H9 (cell line): ENCODE results near the gene HSD17B7. TPM values are rescaled to one million over a fixed set of nuclear protein-coding genes. Genes with fewer than 3 reads are reported as not detected.
A peak's percentile ranks its signal among the peaks of the same experiment; 100 is the strongest.
"Not testable (repeated sequence)": the region's sequence is repeated elsewhere in the genome, so short reads cannot be mapped to it uniquely, and the experiment has no call there.

ENCODE experiments used
- DNase-seq: peaks from one replicate; pipeline ENCODE4 v3.0.0-alpha.2; 2017
- H2AFZ ChIP-seq: one replicate; pipeline ENCODE4 v1.6.1; 2013; ENCODE audit warnings: mild to moderate bottlenecking, low read length, control low read depth, moderate library complexity
- H2AK5ac ChIP-seq: 2 replicates; pipeline ENCODE4 v1.6.1; 2013; ENCODE audit warnings: low read length, control low read depth, mixed read lengths; ENCODE audit not compliant: insufficient read length
- H2BK120ac ChIP-seq: one replicate; pipeline ENCODE4 v1.6.1; 2013; ENCODE audit warnings: low read depth, mild to moderate bottlenecking, low read length, control low read depth, inconsistent platforms; ENCODE audit not compliant: poor library complexity, severe bottlenecking
- H2BK12ac ChIP-seq: 2 replicates; pipeline ENCODE4 v1.6.1; 2013; ENCODE audit warnings: low read length, control low read depth, mixed read lengths, low read depth; ENCODE audit not compliant: insufficient read length
- H2BK15ac ChIP-seq: 2 replicates; pipeline ENCODE4 v1.6.1; 2013; ENCODE audit warnings: low read depth, low read length, control low read depth
- H2BK20ac ChIP-seq: one replicate; pipeline ENCODE4 v1.6.1; 2013; ENCODE audit warnings: low read depth, mild to moderate bottlenecking, low read length, control low read depth, inconsistent platforms; ENCODE audit not compliant: poor library complexity, severe bottlenecking
- H2BK5ac ChIP-seq: 2 replicates; pipeline ENCODE4 v1.6.1; 2013; ENCODE audit warnings: low read length, control low read depth, mixed read lengths; ENCODE audit not compliant: insufficient read length
- H3K14ac ChIP-seq: 2 replicates; pipeline ENCODE4 v1.6.1; 2013; ENCODE audit warnings: low read length, control low read depth; ENCODE audit not compliant: insufficient read depth
- H3K18ac ChIP-seq: 2 replicates; pipeline ENCODE4 v1.6.1; 2013; ENCODE audit warnings: low read depth, mild to moderate bottlenecking, mixed read lengths, low read length, control low read depth; ENCODE audit not compliant: insufficient read length
- H3K23ac ChIP-seq: 2 replicates; pipeline ENCODE4 v1.6.1; 2013; ENCODE audit warnings: low read length, control low read depth, mixed read lengths, low read depth; ENCODE audit not compliant: insufficient read length
- H3K23me2 ChIP-seq: 2 replicates; pipeline ENCODE4 v1.6.1; 2013; ENCODE audit warnings: low read depth, mild to moderate bottlenecking, mixed read lengths, low read length, control low read depth; ENCODE audit not compliant: insufficient read length, poor library complexity, severe bottlenecking
- H3K27ac ChIP-seq: 2 replicates; pipeline ENCODE4 v1.5.1; 2013; ENCODE audit warnings: low read length, control low read depth, mixed read lengths, low read depth; ENCODE audit not compliant: insufficient read length
- H3K27me3 ChIP-seq: 2 replicates; pipeline ENCODE4 v1.6.1; 2013; ENCODE audit warnings: low read length, control low read depth, inconsistent platforms; ENCODE audit not compliant: insufficient read depth
- H3K4ac ChIP-seq: 2 replicates; pipeline ENCODE4 v1.6.1; 2013; ENCODE audit warnings: low read depth, mild to moderate bottlenecking, control low read depth, inconsistent platforms, low read length, moderate library complexity
- H3K4me1 ChIP-seq: 2 replicates; pipeline ENCODE4 v1.6.1; 2013; ENCODE audit warnings: low read length, control low read depth, inconsistent platforms; ENCODE audit not compliant: insufficient read depth
- H3K4me2 ChIP-seq: 2 replicates; pipeline ENCODE4 v1.6.1; 2013; ENCODE audit warnings: low read length, control low read depth, mixed read lengths; ENCODE audit not compliant: insufficient read length, insufficient read depth
- H3K56ac ChIP-seq: 2 replicates; pipeline ENCODE4 v1.6.1; 2013; ENCODE audit warnings: low read depth, mild to moderate bottlenecking, mixed read lengths, low read length, control low read depth; ENCODE audit not compliant: insufficient read length
- H3K79me1 ChIP-seq: 2 replicates; pipeline ENCODE4 v1.6.1; 2013; ENCODE audit warnings: low read depth, mild to moderate bottlenecking, moderate library complexity, low read length, control low read depth, inconsistent platforms; ENCODE audit not compliant: insufficient read depth, poor library complexity, severe bottlenecking
- H3K79me2 ChIP-seq: 2 replicates; pipeline ENCODE4 v1.6.1; 2013; ENCODE audit warnings: low read length, control low read depth, inconsistent platforms; ENCODE audit not compliant: insufficient read depth
- H3K9ac ChIP-seq: 2 replicates; pipeline ENCODE4 v1.6.1; 2013; ENCODE audit warnings: low read length, control low read depth, mixed read lengths; ENCODE audit not compliant: insufficient read length; ENCODE audit errors: extremely low read depth
- H3K9me3 ChIP-seq: one replicate; pipeline ENCODE4 v1.6.1; 2013; ENCODE audit warnings: low read depth, low read length, inconsistent platforms; ENCODE audit not compliant: control insufficient read depth
- H3T11ph ChIP-seq: one replicate; pipeline ENCODE4 v1.6.1; 2013; ENCODE audit warnings: mild to moderate bottlenecking, low read length, control low read depth, inconsistent platforms
- H4K20me1 ChIP-seq: one replicate; pipeline ENCODE4 v1.6.1; 2013; ENCODE audit not compliant: control insufficient read depth, insufficient read length, insufficient read depth
- H4K5ac ChIP-seq: 2 replicates; pipeline ENCODE4 v1.6.1; 2013; ENCODE audit warnings: low read depth, mild to moderate bottlenecking, mixed read lengths, low read length, control low read depth; ENCODE audit not compliant: insufficient read length
- H4K8ac ChIP-seq: replicated peaks from 2 replicates; pipeline ENCODE4 v1.6.1; 2013; ENCODE audit warnings: low read length, control low read depth, mixed read lengths, low read depth; ENCODE audit not compliant: insufficient read length
- H4K91ac ChIP-seq: 2 replicates; pipeline ENCODE4 v1.6.1; 2013; ENCODE audit warnings: low read depth, mild to moderate bottlenecking, moderate library complexity, mixed read lengths, low read length, control low read depth; ENCODE audit not compliant: insufficient read length
- H3K27ac Mint-ChIP-seq, 3 experiments: 2 replicates in 2 of 3; 3 replicates in 1 of 3; pipeline ENCODE4 v1.8.0; 2020 to 2021; ENCODE audit warnings: mixed read lengths in 3 of 3, mild to moderate bottlenecking in 1 of 3, moderate library complexity in 1 of 3
- H3K27me3 Mint-ChIP-seq: 2 replicates; pipeline ENCODE4 v1.8.0; 2021; ENCODE audit warnings: low read depth, mild to moderate bottlenecking, moderate library complexity, mixed read lengths
- H3K36me3 Mint-ChIP-seq, 3 experiments: 2 replicates in 2 of 3; 3 replicates in 1 of 3; pipeline ENCODE4 v1.8.0; 2020 to 2021; ENCODE audit warnings: low read depth in 3 of 3, mixed read lengths in 3 of 3; ENCODE audit not compliant: insufficient read depth in 1 of 3
- H3K4me1 Mint-ChIP-seq, 2 experiments: 2 replicates each; pipeline ENCODE4 v1.8.0; 2020; ENCODE audit warnings: mixed read lengths in 2 of 2
- H3K4me3 Mint-ChIP-seq, 2 experiments: 2 replicates in 1 of 2; 3 replicates in 1 of 2; pipeline ENCODE4 v1.8.0; 2020 to 2021; ENCODE audit warnings: mild to moderate bottlenecking in 2 of 2, mixed read lengths in 2 of 2, moderate library complexity in 1 of 2
- H3K9me3 Mint-ChIP-seq, 2 experiments: 2 replicates in 1 of 2; 3 replicates in 1 of 2; pipeline ENCODE4 v1.8.0; 2020; ENCODE audit warnings: mild to moderate bottlenecking in 2 of 2, mixed read lengths in 2 of 2, moderate library complexity in 1 of 2
- WGBS: extraction: QIAGEN DNeasy Blood & Tissue Kit; methylation state at CpG from one replicate; pipeline ENCODE4 v1.1.7; 2013; ENCODE audit warnings: missing lambda C conversion rate, low lambda C conversion rate, mixed read lengths; ENCODE audit not compliant: insufficient read length; ENCODE audit errors: extremely low coverage; 5-methylcytosine and 5-hydroxymethylcytosine counted together
- total RNA-seq: library from RNA; stranded (reverse); gene quantifications from 2 replicates; pipeline ENCODE4 v1.2.1, GENCODE V29; 2021

The HSD17B7 gene
- total RNA-seq, 1 experiment from 2014 or later: 26.2 TPM

GRCh38 chr1:162788783-162789182, 1.7 kb upstream of the HSD17B7 start:
- not testable (repeated sequence) for H3K9me3 ChIP-seq, H3K14ac ChIP-seq, H2BK5ac ChIP-seq, H2BK20ac ChIP-seq, H3K79me2 ChIP-seq, H3K56ac ChIP-seq, H3K27me3 ChIP-seq, H3K23ac ChIP-seq, H3K27ac Mint-ChIP-seq, H2AFZ ChIP-seq, H2BK15ac ChIP-seq, H3K27me3 Mint-ChIP-seq, H3K4ac ChIP-seq, H3T11ph ChIP-seq, H3K9ac ChIP-seq, H3K4me3 Mint-ChIP-seq, H3K4me1 ChIP-seq, H4K91ac ChIP-seq, H2BK12ac ChIP-seq, H4K8ac ChIP-seq, H3K23me2 ChIP-seq, DNase-seq, H3K79me1 ChIP-seq, H3K27ac ChIP-seq, H2AK5ac ChIP-seq, H3K9me3 Mint-ChIP-seq, H3K4me2 ChIP-seq, H3K18ac ChIP-seq, H3K36me3 Mint-ChIP-seq, H2BK120ac ChIP-seq, H4K5ac ChIP-seq, H4K20me1 ChIP-seq
- peaks cover 13 to 14% of the 10 kb centered on the region in 2 experiments for H3K4me1 Mint-ChIP-seq
- WGBS: no CpG with 5 or more reads among the region's 1 CpG

GRCh38 chr1:162790985-162791357, 469 bp downstream of the HSD17B7 start:
- not testable (repeated sequence) for H3K9me3 Mint-ChIP-seq, H3K9me3 ChIP-seq, H3K27me3 ChIP-seq, H2BK5ac ChIP-seq, H3K36me3 Mint-ChIP-seq, H3K18ac ChIP-seq, H2BK15ac ChIP-seq, H2BK20ac ChIP-seq, H3T11ph ChIP-seq, H3K27ac ChIP-seq, H4K20me1 ChIP-seq, DNase-seq, H4K91ac ChIP-seq, H3K79me2 ChIP-seq, H3K14ac ChIP-seq, H3K23me2 ChIP-seq, H4K8ac ChIP-seq, H3K23ac ChIP-seq, H3K27me3 Mint-ChIP-seq, H3K4me1 Mint-ChIP-seq, H3K56ac ChIP-seq, H3K79me1 ChIP-seq, H2BK120ac ChIP-seq, H3K4ac ChIP-seq, H2BK12ac ChIP-seq, H2AK5ac ChIP-seq, H4K5ac ChIP-seq, H3K4me1 ChIP-seq, H2AFZ ChIP-seq
- WGBS: no CpG with 5 or more reads among the region's 8 CpGs
- peak overlapping the region; percentile 51 for H3K4me2 ChIP-seq
- Mint-ChIP-seq H3K4me3 (peak overlapping the region; percentile 88 to 90), H3K27ac (peak overlapping the region in 2 of 3 experiments; percentile 95 to 98; a peak in 5 of 7 replicates)
- H3K9ac ChIP-seq: peak overlapping the region; percentile 78
